Muscle of back (tissue), 10 donors: ENCODE results near the gene CREB1. TPM values are rescaled to one million over a fixed set of nuclear protein-coding genes. Genes with fewer than 3 reads are reported as not detected.

Experiments
- polyA plus RNA-seq, 10 donors: library from polyadenylated mRNA; unstranded; fragments of 120-200 nt; gene quantifications; one replicate each; pipeline ENCODE4 v1.2.1, GENCODE V29; 2013; ENCODE audit not compliant: insufficient read length in 10 of 10

The CREB1 gene
- polyA plus RNA-seq, 10 donors: 22.9 to 48.4 (median 36.2) TPM

Other genes with a start within 250 kb of the CREB1 start
- 10 to 100 TPM; 14.4 to 21.8 (median 17.1) TPM for gene METTL21A, start 95.4 kb downstream of the CREB1 start, polyA plus RNA-seq
- 10 to 100 TPM in 9 of 10 donors, 1 to 10 TPM in 1; 9.0 to 17.0 (median 12.2) TPM for gene CCNYL1, start 181.7 kb downstream of the CREB1 start, polyA plus RNA-seq
- gene FZD5, start 239.9 kb downstream of the CREB1 start, polyA plus RNA-seq: 1 to 10 TPM; 1.3 to 1.9 (median 1.5) TPM